Measurements from ENCODE around the gene POU2F1. TPM values are rescaled to one million over a fixed set of nuclear protein-coding genes. Genes with fewer than 3 reads are reported as not detected.
A peak's percentile ranks its signal among the peaks of the same experiment; 100 is the strongest.

Gene POU2F1
- total RNA-seq, 1 donor from 2014 or later, result 5.6 TPM

DNA sequence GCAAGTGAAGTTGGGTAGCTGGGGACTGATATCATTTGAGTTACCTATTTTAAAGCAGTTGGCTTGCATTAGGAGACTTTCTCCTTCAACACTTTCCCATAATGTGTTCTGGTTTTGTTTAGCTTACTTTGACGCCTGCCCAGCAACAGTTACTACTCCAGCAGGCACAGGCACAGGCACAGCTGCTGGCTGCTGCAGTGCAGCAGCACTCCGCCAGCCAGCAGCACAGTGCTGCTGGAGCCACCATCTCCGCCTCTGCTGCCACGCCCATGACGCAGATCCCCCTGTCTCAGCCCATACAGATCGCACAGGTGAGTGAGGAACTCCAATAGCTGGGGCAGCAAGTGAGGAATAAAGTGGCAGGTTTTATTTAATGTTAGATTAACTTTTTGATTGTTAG, 153.3 kb downstream of the POU2F1 start:
- no peak for DNase-seq

DNA sequence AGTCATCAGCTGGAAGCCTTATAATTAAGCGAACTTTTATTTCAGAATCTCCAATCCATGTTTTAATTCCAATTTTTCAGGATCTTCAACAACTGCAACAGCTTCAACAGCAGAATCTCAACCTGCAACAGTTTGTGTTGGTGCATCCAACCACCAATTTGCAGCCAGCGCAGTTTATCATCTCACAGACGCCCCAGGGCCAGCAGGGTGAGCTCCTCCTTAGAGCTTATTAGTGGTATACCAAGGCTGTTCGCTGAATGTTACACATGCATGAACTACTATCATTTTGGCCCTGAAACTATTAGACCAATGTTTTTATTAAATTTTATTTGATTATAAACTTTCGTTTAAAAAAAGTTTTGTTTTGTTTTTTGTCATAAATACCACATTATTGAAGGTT, 155.3 kb downstream of the POU2F1 start:
- DNase-seq, result no peak

DNA sequence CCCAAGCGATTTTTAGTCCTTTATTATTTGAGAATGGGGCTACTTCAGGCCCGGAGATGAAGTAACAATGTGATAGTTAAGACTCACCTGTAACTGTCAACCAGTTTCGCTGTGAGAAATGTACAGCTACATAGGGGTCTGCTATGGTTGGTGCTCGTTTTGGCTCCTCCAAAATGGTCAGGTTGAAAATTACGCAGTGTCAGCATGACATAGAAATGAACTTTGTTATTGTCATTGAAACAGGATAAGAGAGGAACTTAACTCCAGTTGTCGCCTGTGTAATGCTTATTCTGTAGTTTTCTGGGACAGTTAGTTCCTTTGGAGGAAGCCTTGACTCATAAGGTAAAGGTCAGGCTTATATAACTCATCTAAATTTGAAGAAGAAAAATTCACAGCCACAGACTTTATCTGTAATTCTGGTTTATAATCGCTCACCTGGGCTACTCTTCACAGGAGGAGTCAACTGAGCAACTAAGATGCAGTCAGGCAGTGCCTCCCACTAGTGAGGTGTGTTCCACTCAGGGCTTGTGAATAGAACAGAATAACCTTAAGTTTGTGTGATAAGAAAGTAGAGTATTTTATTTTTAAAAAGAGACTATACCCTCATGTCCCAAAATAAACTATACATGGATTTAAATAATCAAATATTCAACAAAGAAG, 166.7 kb downstream of the POU2F1 start:
- DNase-seq, result no peak

DNA sequence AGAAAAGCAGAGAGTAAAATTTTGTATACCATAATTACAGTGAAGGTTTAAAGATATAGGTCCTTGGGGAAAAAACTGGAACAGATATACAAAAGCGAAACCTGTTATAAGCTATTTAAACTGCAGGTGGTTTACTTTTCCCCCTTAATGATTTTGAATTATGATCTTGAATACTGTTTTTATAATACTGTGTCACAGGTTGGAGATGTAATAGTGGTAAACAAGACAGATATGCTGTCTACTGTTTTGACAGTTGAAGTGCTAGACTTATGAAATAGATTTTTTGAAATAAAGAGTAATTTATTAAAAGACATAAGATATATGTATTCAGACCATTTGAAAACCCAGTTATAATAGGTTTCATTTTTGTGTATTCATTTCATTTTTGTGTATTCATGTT, 168.3 kb downstream of the POU2F1 start:
- no peak for DNase-seq

DNA sequence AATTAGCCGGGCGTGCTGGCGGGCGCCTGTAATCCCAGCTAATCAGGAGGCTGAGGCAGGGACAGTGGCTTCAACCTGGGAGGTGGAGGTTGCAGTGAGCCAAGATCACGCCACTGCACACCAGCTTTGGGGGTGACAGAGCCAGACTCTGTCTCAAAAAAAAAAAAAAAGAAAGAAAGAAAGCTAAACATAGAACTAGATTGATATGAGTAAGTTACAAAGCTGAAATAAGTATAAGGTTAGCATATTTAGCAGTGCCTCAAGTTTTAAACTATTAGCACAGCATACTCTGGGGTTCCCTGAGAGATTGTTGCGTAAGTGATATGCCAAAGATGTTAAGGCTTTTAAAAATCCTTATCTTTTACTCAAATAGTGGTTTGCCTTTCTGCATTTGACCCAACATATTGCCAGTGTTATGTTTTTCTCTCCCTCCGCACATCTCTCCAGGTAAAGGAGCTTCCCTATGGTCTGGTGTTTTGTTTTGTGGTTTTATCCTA, 171.6 kb downstream of the POU2F1 start:
- DNase-seq, result no peak

DNA sequence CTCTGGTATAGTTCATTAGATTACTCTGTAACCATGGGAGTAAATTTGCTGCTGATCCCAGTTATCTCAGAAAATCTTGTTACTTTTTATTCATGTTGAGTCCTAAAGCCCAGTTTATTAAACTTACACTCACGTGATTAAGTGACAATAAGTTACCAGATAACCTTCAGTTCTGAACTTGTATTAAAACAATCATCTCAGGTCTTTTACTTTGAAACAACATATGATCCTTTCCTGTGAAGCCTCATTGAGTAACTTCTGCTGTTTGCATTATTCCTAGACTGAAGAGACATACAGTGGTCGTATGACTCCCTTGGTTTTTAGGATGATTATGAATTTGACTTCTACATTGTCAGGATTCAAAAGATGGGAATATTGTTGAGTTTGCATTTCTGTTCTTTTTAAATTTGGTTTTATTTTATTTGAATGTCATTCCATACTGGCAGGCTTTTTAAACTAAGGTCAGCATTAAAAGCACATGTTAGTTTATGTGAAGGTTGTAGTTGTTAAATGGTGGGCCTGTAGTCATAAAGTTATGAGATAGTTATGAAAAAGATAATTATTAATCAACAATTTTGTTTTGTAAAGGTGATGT, 179.8 kb downstream of the POU2F1 start:
- DNase-seq, result no peak

DNA sequence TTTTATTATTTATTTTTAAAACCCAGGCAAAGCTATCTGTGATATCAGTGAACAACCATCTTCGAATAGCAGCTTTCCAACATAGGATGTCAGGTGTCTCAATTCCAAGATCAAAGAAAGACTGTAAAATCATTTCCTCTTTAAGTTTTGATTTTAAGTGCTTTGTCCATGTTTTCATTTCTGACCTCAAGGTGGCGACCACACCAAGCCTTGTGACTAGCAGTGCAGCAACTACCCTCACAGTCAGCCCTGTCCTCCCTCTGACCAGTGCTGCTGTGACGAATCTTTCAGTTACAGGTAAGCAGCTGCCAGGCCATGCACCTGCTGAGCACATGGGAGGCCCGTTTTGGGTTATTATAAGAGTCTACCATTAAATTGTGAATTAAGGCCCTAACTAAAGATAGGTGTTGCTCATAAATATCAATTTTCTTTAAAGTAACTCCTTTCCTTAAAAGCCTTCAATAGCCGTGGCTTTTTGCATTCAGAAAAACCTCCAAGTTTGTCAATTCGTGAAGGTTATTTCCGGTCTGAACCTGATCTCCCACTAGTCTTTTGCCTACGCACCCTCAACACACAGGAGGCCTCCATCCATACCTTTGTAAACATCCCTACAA, 180.7 kb downstream of the POU2F1 start:
- DNase-seq, result peak; percentile 76

DNA sequence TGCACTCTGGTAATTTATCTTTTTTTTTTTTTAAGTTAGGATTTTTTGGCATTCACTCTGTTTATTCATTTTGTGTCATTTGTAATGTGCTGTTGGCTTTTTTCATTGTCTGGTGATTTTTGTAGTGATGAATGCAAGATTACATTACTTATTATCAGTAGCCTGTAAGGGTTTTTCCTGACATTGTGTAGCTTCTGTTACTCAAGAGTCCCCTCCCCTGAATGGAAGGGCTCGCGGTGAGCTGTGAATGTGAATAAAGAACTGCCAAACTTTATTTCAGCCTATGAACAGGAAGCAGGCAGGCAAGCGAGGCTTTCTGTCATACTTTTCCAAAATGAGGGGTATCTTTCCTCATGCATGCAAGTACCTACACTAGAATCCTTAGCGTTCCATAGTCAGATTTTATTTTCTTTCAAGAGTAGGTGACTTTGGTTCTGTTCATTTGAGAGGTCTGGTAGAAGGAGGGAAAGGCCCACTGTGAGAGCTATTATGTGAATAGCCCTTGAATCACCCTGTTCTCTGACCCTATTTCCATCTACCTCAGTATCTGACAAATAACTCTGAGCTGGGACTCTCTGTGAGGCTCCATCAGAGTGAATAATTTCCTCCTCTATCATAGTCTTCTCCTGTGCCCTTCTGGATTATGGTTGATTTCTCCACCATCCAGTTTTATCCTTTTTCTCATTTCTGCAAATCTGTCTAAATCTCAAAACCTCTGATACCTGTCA, 183.6 kb downstream of the POU2F1 start:
- peak; percentile 57 for DNase-seq

DNA sequence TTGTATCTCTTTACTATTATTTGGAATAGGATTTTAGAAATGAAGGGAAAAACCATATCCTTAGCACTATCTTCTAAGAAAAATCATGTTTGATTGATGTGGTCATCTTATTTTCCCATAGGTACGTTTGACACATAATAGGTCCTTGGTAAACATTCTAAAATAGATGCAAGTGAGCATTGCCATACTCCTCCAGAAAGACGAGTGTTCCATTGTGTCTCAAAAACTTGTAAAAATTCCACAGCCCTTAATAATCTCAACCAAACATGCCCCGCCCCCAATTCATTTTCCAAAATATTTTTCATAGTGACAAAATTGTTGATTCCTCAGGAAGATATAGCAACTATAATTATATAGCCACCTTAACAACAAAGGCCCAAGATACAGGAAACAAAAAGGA, 184.2 kb downstream of the POU2F1 start:
- no peak for DNase-seq

DNA sequence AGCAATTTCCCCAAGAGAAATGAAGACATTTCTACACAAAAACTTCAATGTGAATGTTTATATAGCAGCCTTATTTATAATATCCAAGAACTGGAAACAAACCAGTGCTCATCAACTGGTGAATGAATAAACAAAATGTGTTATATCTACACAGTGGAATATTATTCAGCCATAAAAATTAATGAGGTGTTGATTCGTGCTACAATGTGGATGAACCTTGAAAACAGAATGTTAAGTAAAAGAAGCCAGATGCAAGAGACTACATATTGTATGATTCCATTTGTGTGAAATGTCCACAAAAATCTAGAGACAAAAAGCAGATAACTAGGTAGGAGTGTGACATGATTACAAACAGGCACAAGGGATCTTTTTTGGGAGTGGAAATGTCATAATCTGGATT, 187.7 kb downstream of the POU2F1 start:
- no peak for DNase-seq

DNA sequence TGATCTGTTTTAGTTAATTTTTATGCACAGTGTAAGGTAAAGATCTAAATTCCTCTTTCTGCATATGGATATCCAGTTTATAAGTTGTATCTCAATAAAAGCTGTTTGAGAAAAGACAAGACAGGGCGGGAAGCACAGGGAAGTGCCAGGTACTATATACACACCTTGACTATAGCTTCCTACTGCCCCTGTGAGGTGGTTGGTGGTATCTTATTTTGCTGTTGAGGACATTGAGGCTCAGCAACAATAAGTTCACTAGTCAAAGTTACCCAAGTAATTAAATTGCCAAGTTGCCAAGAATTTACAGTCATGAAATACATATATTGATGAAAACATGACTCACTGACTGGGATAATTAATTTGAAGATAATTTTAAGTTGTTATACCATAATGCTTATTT, 188.5 kb downstream of the POU2F1 start:
- no peak for DNase-seq

DNA sequence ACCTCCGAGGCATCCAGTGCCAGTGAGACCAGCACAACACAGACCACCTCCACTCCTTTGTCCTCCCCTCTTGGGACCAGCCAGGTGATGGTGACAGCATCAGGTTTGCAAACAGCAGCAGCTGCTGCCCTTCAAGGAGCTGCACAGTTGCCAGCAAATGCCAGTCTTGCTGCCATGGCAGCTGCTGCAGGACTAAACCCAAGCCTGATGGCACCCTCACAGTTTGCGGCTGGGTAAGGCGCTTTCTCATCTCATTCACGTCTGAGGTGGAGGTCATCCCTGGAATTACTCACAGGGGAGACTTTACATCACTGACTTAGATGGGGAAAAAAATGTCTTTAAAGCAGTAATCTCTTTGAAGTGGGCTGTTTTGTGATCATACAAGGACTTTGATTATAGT, 191.4 kb downstream of the POU2F1 start:
- DNase-seq, result no peak

DNA sequence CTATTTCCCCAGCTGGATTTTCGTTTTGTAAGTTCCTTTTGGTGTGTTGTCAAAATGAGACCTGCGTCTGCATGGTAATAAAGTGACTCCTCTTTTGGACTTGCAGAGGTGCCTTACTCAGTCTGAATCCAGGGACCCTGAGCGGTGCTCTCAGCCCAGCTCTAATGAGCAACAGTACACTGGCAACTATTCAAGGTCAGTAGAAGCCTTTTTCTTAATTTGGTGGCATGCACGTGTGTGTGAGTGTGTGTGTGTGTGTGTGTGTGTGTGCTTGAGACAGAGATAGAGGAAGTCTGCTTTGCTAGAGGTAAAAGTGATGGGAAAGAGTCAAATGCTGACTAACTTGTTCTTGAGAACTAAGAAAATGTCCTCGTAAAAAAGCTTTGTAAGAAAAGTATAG, 192.2 kb downstream of the POU2F1 start:
- no peak for DNase-seq

DNA sequence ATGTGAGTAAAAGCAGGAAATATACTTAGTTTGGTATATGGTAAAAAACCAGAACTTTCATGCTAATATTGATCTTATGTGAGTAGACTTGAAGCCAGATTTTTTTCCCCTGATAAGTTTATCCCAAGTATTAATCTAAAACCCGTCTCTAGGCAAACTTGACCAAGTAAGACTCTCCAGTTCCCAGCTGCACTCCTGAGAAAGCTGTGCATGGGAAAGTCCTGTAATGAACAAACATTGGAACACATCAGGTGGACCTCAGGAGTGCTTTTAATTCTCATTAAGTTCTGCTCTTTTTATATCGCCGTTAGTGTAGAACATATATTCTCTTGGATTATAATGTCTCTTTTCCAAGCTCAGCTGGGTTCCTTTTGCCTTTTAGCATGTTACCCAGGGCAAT, 192.6 kb downstream of the POU2F1 start:
- DNase-seq, result no peak

DNA sequence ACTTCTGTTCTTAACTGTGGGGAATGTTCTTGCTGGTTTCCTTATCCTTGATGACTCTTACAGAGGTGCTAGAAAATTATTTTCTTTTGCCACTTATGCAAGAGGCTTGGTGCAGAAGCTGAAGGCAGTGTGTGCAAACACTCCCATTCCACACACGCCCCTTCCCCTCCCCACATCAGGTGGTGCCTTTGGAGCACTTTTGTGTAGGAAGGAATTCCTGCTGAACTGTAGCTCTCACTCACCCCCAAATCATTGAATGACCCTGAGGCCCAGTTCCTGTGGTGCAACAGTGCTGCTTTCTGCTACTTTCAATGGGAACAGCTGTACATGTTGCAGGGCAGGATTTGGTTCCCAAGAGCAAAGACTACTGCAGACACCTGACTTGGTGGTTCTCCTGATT, 195.8 kb downstream of the POU2F1 start:
- DNase-seq, result no peak

DNA sequence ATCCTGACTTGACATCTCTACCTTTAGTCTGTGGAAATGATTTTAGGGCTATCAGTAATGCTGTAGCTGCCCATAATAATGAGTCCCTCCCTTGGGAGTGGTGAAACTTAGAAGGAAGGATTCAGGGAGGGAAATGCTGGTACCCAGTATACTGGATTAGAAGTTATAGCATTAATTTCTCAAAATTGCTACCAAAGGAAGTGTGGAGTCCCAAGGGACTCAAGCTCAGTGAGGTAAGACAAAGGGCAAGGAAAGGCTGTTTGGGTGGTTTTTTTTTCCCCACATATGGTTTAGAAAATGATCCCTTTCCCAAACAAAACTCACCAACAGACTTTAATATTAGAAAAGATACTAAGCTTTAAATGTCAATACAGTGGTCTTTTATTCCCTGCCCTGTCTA, 197.7 kb downstream of the POU2F1 start:
- DNase-seq, result no peak

DNA sequence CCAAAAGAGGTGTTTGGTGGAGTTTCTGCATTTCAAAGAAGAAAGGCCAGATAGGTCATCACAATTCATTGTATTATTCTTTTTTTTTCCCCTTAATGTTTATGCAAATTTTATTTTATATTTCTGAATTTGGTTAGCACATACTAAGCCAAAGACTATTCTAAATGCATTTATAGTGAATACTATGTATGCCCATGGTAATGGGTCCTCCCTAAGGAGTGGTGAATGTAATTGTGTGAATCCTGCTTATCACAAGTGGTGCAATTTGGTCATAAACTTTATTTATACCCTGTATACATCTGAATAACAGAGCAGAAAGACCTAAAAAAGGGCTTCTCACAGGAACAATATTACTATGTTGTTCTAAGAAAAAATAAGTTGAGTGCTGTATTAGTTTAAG, 198.6 kb downstream of the POU2F1 start:
- DNase-seq, result no peak

DNA sequence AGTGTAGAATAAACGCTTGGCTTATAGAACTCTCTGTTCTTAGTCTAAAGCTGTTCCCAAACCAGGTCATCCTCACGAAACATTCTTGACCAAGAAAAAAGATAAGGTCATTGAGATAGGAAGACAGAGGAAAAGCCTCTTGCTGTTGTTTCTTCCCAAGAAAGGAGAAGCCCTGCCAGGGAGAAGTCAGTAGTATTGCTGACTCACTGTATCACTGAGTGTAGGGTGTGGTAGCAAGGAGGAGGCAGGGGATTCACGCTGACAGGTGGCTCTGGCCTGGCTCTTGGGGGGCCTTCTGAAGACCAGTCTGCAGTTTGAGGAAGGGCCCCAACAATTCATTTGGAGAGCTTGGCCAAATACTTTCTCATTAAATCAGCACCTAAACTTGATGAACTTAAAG, 199.8 kb downstream of the POU2F1 start:
- no peak for DNase-seq

DNA sequence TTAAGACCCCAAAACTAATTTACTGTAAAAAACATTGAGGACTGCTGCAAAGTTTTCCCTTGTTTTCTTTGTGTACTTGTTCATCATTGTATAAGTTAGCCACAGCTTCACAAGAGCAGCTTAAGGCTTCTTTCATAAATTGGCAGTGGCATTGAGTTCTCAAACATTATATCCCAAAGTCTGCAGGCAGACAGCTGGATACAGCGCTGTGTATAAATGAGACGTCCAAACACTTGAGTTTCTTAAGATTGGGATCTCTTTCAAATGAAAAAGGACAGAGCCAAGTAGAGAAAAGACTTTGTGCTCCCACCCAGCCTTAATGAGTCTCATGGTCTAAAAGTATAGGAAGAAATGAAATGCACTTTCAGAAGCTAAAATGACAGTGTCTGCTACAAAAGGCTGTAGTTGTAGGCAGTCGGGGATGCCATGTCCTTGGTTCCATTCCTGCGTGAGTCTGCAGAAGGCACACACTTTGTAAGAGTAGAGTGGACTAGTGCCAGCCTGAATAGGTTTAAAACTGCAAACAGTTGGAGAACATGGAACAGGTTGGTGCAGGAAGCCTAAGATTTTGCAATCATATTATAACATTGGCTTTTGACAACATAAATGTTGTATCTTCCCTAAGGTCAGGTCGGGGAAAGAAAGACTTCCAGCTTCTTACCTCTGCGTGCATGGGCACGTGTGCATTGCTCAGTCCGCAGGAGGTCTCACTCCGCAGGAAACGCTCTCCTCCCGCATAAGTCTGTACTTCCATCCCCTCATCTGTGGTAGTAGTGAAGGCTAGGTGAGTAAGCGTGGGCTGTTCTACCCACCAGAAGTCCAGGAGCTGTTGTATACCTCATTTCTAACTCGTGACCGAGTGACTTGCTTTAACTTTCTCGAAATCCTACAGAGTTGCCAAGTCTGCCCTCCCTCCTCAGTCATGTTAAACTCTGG, 203.3 kb downstream of the POU2F1 start:
- DNase-seq, result no peak

DNA sequence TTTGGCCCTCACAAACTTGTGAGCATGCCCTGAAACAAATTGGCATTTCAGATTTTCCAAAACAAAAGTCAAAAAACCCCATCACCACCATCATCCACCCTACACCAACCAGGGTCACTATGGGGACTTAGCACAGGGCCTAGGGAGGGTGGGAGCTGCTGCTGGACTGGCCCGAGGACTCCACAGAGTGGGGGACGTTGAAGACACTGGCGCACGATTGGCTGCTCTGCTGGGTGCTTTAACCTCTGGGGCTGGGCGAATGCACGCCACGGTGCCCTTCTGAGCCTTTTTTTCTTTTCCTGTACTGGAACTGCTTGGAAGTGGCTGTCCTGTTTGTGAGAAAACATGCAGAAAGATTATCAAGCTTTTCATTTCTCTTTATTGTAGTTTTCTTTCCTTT, 204.8 kb downstream of the POU2F1 start:
- DNase-seq, result no peak

DNA sequence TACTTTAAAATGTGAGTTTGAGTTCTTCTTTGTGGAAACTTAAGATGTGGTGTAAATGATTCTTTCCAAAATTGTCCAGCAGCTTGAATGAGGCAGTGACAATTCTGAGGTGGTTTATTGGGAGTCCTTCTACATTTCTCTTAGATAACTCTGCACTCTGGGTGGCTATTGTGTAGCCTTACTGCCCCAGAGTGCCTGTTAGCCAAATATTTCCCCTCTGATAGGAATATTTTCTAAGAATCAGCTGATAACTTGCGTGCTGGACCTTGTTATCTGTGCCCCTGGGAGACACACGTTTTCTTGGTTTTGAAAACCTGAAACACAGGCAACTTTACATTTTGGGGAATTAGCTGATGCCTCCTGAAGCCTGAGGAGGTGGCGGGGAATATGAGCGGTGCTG, 206.0 kb downstream of the POU2F1 start:
- DNase-seq, result no peak

DNA sequence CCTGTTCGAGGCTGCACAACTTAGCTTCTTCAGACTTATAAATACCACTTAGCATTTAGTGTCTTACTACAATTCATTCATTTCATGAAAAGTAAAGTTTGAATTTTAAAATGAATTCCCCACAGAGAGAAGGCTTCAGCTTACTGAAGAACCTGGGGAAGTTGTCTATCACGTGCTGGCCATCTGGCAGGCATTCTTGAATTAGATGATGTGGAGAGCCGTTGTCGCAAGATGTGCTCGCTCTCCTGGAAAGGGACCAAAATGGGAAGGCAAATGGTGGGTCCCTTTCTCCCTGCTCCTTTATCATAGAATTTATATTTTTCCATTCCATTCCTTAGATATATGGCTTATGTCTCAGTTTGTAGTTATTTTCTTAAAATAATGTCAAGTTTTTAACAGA, 207.2 kb downstream of the POU2F1 start:
- DNase-seq, result no peak

DNA sequence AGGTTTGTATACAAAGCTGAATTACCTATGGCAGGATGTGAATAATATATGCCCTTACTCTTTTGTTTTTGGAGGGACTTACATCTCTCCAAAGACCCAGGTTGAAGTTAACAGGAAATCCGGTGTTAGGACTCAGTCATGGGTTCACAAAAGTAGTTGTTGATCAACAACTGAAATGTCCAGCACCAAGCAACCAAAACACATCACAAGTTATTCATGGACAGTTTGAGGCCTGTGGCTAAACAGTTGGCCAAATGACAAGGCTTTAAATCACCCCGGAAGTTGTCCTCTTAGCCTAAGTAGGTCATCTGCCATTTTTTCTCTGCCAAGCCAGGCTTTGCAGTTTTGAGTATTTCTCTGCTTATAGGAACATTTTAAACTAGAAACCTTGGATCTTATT, 207.7 kb downstream of the POU2F1 start:
- DNase-seq, result peak; percentile 51

All from dermis blood vessel endothelial cell (primary cell).